Parathyroid adenoma (tissue), 2 donors: ENCODE measurements around the gene PHF3.
"Not testable (repeated sequence)": the region's sequence is repeated elsewhere in the genome, so short reads cannot be mapped to it uniquely, and the experiment has no call there.

Experiments used
- H2AFZ ChIP-seq: fragments of 300-600 bp; sonication (generic); one replicate; pipeline ENCODE4 v1.7.0; 2017; ENCODE audit warnings: antibody characterized with exemption, mild to moderate bottlenecking
- H3K27ac ChIP-seq: fragments of 300-600 bp; sonication (generic); one replicate; pipeline ENCODE4 v1.7.0; 2017
- H3K27me3 ChIP-seq: fragments of 300-600 bp; sonication (generic); one replicate; pipeline ENCODE4 v1.7.0; 2017; ENCODE audit warnings: low read length; ENCODE audit not compliant: control insufficient read depth, insufficient read depth
- H3K36me3 ChIP-seq: fragments of 300-600 bp; sonication (generic); one replicate; pipeline ENCODE4 v1.7.0; 2017; ENCODE audit warnings: low read length; ENCODE audit not compliant: control insufficient read depth, insufficient read depth
- H3K4me1 ChIP-seq: fragments of 300-600 bp; sonication (generic); one replicate; pipeline ENCODE4 v1.7.0; 2017; ENCODE audit warnings: control low read depth
- H3K4me2 ChIP-seq: fragments of 300-600 bp; sonication (generic); one replicate; pipeline ENCODE4 v1.7.0; 2017; ENCODE audit warnings: low read length
- H3K4me3 ChIP-seq: fragments of 300-600 bp; sonication (generic); one replicate; pipeline ENCODE4 v1.7.0; 2017; ENCODE audit warnings: low read depth, low read length
- H3K79me2 ChIP-seq: fragments of 300-600 bp; sonication (generic); one replicate; pipeline ENCODE4 v1.7.0; 2017; ENCODE audit warnings: control low read depth
- H3K9ac ChIP-seq: fragments of 300-600 bp; sonication (generic); one replicate; pipeline ENCODE4 v1.7.0; 2017; ENCODE audit warnings: mild to moderate bottlenecking
- H3K9me3 ChIP-seq: fragments of 300-600 bp; sonication (generic); one replicate; pipeline ENCODE4 v1.7.0; 2017; ENCODE audit warnings: low read length; ENCODE audit not compliant: control insufficient read depth
- CTCF ChIP-seq: fragments of 300-600 bp; sonication (generic); IDR thresholded peaks from one replicate; pipeline ENCODE4 v1.7.0; 2017; ENCODE audit warnings: antibody characterized with exemption, mild to moderate bottlenecking
- donor health status: primary hyperparathyroidism.

The PHF3 gene

GRCh38 chr6:63724721-63725120 lies 89.1 kb downstream of the PHF3 start:
- H3K4me3 ChIP-seq, result no peak overlapping the region
- no peaks in the 10 kb centered on the region for H3K79me2 ChIP-seq
- H3K27ac ChIP-seq, result no peak overlapping the region
- H3K9me3 ChIP-seq, result no peaks in the 10 kb centered on the region
- no peaks in the 10 kb centered on the region for H3K27me3 ChIP-seq
- H3K36me3 ChIP-seq, result no peaks in the 10 kb centered on the region
- H2AFZ ChIP-seq, result no peak overlapping the region
- no peak for TF ChIP-seq CTCF
- no peaks in the 10 kb centered on the region for H3K4me1 ChIP-seq
- no peak overlapping the region for H3K9ac ChIP-seq
- H3K4me2 ChIP-seq, result no peak overlapping the region

GRCh38 chr6:63730311-63730710 lies 94.7 kb downstream of the PHF3 start:
- TF ChIP-seq CTCF, result no peak
- H3K9ac ChIP-seq, result no peak overlapping the region
- H3K27me3 ChIP-seq, result no peaks in the 10 kb centered on the region
- H3K4me3 ChIP-seq, result no peak overlapping the region
- H3K9me3 ChIP-seq, result no peaks in the 10 kb centered on the region
- H3K4me2 ChIP-seq, result no peak overlapping the region
- H3K36me3 ChIP-seq, result no peaks in the 10 kb centered on the region
- peaks cover 2% of the 10 kb centered on the region for H3K79me2 ChIP-seq
- no peak overlapping the region for H2AFZ ChIP-seq
- no peaks in the 10 kb centered on the region for H3K4me1 ChIP-seq
- no peak overlapping the region for H3K27ac ChIP-seq

- peaks cover 2% of the 10 kb centered on the region for H3K79me2 ChIP-seq
- TF ChIP-seq CTCF, result no peak
These were observed 96.3 kb downstream of the PHF3 start for GRCh38 chr6:63731930-63732329.

GRCh38 chr6:63732336-63732735 lies 96.7 kb downstream of the PHF3 start:
- Histone ChIP-seq H3K4me3 (no peak overlapping the region), H3K79me2 (peaks cover 2% of the 10 kb centered on the region), H3K4me1 (no peaks in the 10 kb centered on the region), H3K9me3 (no peaks in the 10 kb centered on the region), H3K36me3 (no peaks in the 10 kb centered on the region), H2AFZ (no peak overlapping the region), H3K27ac (no peak overlapping the region), H3K27me3 (no peaks in the 10 kb centered on the region), H3K9ac (no peak overlapping the region), H3K4me2 (no peak overlapping the region)
- no peak for TF ChIP-seq CTCF

More at GRCh38 chr6:63731930-63732329, 96.3 kb downstream of the PHF3 start:
- H3K36me3 ChIP-seq, result no peaks in the 10 kb centered on the region
- no peak overlapping the region for H3K27ac ChIP-seq
- no peaks in the 10 kb centered on the region for H3K27me3 ChIP-seq
- no peak overlapping the region for H2AFZ ChIP-seq
- H3K4me1 ChIP-seq, result no peaks in the 10 kb centered on the region
- H3K9me3 ChIP-seq, result no peaks in the 10 kb centered on the region
- no peak overlapping the region for H3K4me3 ChIP-seq
- H3K4me2 ChIP-seq, result no peak overlapping the region
- H3K9ac ChIP-seq, result no peak overlapping the region

GRCh38 chr6:63734923-63735322 lies 99.3 kb downstream of the PHF3 start:
- H3K36me3 ChIP-seq, result no peaks in the 10 kb centered on the region
- peaks cover 2% of the 10 kb centered on the region for H3K79me2 ChIP-seq
- H3K27ac ChIP-seq, result no peak overlapping the region
- H3K9me3 ChIP-seq, result no peaks in the 10 kb centered on the region
- H3K4me1 ChIP-seq, result no peaks in the 10 kb centered on the region
- TF ChIP-seq CTCF, result no peak
- H3K27me3 ChIP-seq, result no peaks in the 10 kb centered on the region
- no peak overlapping the region for H2AFZ ChIP-seq
- H3K4me2 ChIP-seq, result no peak overlapping the region
- no peak overlapping the region for H3K4me3 ChIP-seq
- H3K9ac ChIP-seq, result no peak overlapping the region

GRCh38 chr6:63738190-63738589 lies 102.6 kb downstream of the PHF3 start:
- H3K4me3 ChIP-seq, H3K9ac ChIP-seq: not testable (repeated sequence)

More at GRCh38 chr6:63738190-63738589, 102.6 kb downstream of the PHF3 start:
- H3K27me3 ChIP-seq, H3K9me3 ChIP-seq, H3K27ac ChIP-seq, H3K79me2 ChIP-seq, H3K4me2 ChIP-seq, H3K36me3 ChIP-seq, H3K4me1 ChIP-seq, H2AFZ ChIP-seq: not testable (repeated sequence)
